Activated CD8-positive, alpha-beta memory T cell treated with anti-CD3 and anti-CD28 coated beads for 24 hours (primary cell): ENCODE data around the gene ADGRB3.
A peak's percentile ranks its signal among the peaks of the same experiment; 100 is the strongest.

Experiments
- DNase-seq: peaks from one replicate; pipeline ENCODE4 v3.0.0-alpha.2; 2020

Gene ADGRB3

DNA sequence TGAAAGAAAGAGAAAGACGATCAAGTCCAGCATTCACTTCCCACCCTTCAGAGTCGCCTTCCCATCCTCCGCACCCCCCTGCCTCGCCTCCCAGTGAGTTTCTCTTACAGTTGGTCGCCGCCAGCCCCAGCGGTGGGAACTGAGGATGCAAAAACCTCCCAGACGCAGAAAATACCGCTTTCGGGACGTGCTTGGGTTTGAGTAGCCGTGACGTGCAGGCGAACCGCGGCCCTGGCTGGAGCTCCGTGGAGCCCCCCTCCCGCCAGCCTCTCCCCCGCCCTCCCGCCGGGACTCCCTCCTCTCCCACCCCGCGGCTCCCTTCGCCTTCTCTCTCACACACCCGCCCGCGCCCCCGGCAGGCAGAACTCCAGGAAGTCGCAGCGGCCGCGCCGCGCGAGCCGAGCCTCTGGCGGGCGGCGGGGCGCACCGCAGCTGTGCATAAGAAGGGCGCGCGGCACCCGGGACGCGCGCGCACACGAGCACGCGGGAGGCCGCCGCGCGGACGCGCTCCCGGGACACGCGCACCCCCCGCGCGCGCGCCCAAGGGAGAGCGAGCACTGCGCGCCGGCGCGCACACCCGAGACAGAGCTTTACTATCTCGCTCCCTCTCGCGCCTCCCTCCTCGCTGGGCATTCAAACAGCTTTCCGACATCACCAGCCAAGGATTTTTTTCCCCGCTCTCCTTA, at the start of gene ADGRB3:
Gene ADGRB3 (plus strand): TSS at position 557 of the 686 bp plus-strand sequence. CDS start 3,394 bp downstream, outside the sequence.
- peak; percentile 59 for DNase-seq

DNA sequence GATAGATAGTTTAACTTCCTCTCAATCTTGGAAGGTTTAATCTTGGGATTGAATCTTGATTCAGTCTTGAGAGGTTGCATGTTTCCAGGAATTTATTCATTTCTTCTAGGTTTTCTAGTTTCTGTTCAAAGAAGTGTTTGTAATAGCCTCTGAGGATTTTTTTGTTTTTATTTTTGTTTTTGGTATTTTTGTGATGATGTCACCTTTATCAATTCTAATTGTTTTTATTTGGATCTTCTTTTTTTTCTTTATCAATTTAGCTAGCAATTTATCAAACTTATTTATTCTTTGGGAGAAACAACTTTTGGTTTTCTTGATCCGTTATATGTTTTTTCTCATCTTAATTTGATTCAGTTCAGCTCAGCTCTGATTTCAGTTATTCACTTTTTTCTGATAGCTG, 41.5 kb upstream of the ADGRB3 start:
- DNase-seq: no peak

DNA sequence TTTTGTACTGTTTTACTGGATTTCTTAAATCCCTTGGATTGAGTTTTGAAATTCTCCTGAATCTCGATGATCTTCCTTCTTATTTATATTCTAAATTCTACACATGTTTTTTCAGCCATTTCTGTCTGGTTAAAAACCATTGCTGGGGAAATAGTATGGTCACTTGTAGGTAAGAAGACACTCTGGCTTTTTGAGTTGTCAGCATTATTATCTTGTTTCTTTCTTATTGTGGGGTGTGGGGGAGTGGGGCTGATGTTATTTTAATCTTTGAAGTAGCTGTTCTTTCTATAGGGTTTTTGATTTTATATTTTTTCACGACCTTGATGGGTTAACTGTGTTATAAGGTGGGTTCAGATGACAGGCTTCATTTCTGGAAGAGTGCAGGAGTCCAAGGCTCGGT, 37.4 kb upstream of the ADGRB3 start:
- DNase-seq: no peak

DNA sequence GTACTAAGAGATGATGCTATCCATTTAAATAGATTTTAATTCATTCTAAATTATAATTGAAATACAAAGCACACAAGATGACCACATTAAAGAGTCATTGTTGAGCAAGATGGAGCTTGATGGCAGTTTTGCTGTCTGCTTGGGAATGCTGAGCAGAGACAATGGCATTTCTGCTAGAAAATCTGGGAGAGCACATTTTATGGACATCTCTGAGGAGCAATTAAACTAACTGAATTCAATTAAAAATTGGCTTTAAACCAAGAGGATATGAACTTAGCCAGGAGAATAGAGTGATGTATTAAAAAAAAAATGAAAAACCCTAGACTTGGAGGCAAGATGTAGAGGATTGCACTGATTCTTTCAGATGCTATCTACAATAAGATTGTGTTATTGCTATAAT, 19.1 kb upstream of the ADGRB3 start:
- no peak for DNase-seq

DNA sequence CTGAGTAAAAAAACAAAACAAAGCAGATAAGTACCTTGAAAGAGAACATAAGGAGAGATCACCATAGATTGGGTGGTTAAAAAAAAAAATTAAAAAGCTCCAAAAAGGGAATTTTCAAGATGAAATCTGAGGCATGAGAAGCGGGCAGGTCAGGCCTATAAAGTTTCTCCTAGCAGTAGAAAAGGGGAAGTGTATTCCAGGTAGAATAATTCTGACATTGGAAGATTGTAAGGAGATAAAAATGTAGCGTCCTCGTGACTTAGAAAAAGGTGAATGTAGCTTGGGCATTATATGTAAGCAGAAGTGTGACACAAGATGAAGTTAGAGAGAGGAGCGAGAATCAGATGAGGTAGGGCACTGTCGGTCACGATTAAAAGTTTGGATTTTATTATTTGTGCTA, 9.1 kb upstream of the ADGRB3 start:
- no peak for DNase-seq

DNA sequence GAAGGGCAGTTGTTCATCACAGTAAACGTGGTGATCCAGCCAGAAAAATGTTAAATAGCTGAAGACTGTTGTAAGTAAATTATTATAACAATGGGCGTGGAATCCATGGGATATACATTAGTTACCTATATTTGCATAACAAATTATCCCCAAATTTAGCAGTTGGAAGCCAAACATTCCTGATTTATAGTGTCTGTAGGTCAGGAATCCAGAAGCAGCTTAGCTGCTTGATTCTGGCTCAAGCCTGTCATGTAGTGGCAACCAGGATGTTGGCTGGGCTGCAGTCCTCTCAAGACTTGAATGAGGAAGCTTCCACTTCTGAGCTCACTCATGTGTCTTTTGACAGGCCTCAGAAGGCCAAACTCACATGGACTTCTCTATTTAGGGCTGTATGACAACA, 6.9 kb upstream of the ADGRB3 start:
- no peak for DNase-seq

DNA sequence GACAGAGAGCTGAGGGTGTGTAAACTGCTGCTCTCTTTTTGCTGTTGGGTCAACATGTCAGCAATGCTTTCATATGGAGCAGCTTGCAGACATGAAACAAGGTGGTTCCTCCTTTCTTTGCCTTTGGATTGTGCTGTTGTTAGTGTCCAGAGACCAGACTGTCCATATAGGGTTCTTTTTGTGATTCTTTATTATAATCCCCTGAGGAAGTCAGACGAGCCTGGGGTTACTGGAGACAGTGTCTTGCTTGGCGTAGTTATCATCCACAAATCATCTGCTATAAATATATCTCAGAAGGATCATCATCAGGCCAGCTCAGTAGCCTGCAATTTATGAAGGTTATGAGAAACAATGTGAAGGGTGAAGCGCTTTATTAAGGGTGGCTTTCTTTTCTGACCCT, 2.3 kb upstream of the ADGRB3 start:
- no peak for DNase-seq

DNA sequence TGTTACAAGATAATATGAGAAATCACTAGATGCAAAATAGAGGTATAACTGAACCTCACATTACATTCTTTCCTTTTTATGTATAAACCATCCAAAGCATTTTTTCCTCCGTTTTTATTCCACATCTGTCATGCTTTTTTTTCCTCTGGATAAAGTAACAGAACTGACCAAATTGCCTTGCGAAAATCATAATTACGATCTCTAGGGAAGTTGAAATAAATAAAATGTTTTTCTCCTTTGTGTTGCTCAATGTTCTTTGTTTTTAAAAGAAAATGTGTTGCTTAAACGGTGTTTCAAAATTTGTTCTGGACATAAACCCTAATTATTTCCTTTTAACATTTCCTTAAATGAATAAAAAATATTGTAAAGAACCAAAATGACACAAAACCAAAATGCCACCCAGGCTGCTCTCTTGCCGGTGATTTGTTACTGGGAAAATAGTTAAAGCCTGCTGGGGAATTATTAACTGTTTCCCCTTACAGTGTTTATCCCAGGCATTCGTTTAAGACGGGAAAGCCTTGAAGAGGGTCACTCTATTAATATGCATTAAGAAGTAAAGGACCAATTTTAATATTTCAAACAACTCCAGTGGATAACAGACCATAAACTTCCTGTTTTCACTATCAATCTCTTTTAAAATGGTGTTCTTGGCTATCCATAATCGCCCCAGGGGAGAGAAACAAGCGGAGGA, 1.7 kb upstream of the ADGRB3 start:
- DNase-seq: no peak

DNA sequence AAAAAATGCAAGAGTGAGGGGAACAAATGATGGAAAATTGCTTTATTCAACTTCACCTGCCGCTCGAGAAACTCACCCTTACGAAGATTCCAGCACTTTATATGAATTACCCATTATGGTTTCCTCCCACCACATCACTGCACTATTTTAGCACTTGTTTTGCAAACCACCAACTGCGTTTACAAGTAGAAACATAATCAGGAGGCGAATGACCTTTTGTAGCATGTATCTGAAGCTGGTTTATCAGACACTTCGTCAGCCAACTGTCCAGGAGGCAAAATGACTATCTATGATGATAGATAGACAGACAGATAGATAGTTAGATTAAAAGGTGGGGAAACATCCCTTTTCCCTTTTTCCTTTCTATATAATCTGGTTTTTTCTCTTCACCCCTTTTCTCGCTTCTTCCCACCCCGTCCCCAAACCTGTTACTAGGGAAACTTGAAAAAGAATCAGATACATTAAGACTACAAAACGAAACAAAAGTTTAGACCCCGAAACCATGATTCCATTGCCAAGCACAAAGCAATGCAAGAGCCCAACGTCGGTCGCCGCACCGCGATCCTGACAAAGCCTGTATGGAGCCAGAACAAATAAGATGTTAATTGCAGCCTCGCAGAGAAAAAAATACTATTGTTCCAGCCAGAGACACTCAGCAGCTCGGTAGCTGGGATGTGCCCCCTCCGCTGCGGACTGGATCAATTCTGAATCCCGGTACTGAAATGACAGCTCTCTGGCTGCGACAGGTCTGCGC, 933 bp upstream of the ADGRB3 start:
- no peak for DNase-seq

DNA sequence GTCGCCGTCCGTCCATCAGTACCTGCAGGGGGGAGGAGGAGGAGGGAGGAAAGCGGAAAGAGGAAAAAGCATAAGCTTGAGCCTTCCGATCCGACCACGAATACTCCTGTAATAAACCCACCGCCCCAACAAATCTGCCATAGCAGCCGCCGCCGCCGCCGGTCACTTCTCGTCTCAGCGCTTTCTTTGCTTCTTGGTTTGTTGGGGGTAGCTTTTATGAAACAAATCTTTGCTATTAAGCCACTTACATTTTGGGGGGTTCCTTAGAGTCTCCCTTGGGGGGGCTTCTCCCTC, 277 bp downstream of the ADGRB3 start:
- no peak for DNase-seq

DNA sequence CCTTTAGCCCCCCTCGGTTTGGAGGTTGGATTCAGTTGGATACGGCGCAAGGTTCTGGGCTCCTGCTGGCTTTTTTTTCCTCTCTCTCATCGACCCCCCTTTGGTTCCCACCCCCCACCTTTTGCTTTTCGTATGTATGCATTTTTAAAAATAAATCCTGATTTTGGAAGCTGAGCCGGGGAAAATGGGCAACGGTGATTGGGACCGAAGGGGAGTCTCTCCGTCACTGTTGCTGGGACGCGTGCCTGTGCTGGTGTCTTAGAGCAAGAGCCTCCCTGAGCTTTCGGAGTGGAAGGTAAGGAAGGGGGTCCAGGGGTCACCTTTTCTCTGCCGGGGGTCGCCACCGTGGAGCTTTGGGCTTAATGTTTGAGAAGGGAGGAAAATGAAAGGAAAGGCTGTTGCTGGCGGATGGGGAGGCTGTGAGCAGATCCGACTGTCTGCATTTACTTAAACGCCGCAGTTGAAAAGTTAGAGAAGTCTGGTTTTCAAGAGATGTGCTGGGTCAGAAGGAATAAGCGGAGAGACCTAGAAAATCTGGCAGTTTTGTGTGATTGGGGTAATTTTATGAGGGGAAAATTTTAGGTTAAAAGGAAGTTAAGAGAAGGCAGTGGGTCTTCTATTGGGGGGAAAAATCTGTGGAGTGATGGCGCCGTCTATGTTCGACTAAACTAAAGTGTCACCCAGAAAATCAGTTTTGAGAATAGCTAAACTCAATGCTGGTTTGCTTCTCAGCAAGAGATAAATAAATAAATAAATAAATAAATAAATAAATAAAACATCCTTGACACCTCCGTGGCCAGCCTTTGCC, 828 bp downstream of the ADGRB3 start:
- DNase-seq: no peak

DNA sequence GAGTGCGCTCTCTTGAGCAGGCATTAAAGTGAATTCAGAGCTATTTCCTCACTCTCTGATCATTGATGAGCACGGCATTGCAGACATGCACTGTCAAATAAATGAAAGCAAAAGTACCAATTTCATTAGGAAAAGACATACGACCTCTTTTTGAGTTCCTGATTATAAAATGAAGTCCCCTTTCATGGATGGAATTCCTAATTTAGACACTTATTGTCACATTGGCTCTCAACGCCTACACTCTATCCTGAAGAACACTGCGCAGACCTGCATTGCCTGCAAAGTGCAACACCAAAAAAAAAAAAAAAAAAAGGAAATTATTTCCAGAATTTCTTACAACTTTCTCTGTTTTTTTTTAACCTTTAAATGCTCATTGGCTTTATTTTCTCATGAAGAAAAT, 1.6 kb downstream of the ADGRB3 start:
- no peak for DNase-seq

DNA sequence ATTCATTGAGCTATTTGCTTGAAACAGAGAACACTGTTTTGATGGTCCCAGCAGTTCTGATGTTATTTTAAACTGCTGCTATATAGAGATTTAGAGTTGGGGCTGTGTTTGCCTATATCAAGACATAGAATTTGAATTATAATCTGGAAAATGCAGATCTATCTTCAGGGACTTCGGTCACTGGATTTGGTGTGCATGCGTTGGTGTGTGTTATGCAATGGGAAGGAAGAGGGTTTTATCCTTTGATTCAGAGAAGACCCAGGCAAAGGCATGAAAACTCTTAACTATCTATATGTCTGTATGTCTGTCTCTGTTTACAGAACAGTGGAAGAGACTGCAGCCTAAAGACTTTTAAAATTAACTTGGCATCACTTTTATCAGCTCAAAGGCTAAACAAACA, 2.0 kb downstream of the ADGRB3 start:
- DNase-seq: no peak

DNA sequence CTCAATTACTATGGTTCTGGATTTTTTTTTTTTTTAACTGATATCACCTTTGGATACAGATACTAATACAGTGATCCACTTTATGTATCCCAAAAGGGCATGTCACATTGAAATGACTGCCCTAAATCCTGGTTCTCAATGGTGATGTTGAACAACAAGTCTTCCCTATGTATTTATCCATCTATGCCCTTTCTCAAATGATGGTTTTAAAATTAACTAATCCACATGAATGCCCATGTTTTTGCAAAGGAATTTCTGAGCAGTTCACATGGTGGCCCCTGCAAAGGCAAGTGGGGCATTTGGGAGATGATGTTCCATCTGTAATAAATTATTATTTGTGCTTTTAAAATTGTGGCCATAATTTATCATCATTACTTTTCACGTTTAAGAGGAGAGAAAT, 2.7 kb downstream of the ADGRB3 start:
- no peak for DNase-seq

DNA sequence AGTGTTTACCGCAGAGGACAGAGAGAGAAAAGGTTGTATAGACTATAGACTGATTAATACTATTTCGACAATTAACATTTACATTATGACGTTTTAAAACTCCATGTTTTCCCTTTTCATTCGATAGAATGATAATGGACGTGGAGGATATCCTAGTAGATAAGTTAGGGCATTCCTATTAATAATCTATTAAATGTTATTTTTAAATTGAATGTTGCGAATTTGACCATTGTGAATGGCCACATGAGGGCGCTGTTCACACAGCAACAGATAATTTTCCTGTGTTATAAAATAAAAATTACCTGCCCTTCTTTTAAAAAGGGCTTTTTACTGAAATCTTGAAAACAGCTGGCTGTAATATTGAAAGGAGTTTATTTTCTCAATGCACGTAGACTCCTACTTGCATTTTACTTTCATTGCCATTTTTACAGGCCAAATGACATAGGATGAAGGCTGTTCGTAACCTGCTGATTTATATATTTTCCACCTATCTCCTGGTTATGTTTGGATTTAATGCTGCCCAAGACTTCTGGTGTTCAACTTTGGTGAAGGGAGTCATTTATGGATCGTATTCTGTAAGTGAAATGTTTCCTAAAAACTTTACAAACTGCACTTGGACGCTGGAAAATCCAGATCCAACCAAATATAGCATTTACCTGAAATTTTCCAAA, 3.3 kb downstream of the ADGRB3 start:
- no peak for DNase-seq

DNA sequence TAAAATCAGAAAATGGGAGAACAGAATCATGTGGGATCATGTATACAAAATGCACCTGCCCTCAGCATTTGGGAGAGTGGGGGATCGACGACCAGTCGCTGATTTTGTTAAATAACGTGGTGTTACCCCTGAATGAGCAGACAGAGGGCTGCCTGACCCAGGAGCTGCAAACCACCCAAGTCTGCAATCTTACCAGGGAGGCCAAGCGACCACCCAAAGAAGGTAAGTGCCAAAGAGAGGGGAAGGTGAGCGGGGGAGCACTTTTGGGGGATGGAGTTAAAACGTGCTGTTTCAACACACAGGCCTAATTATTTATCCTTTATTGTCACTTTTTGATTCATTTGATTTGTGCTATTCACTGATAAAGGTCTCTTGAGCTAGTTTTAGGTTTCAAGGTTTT, 4.1 kb downstream of the ADGRB3 start:
- no peak for DNase-seq

DNA sequence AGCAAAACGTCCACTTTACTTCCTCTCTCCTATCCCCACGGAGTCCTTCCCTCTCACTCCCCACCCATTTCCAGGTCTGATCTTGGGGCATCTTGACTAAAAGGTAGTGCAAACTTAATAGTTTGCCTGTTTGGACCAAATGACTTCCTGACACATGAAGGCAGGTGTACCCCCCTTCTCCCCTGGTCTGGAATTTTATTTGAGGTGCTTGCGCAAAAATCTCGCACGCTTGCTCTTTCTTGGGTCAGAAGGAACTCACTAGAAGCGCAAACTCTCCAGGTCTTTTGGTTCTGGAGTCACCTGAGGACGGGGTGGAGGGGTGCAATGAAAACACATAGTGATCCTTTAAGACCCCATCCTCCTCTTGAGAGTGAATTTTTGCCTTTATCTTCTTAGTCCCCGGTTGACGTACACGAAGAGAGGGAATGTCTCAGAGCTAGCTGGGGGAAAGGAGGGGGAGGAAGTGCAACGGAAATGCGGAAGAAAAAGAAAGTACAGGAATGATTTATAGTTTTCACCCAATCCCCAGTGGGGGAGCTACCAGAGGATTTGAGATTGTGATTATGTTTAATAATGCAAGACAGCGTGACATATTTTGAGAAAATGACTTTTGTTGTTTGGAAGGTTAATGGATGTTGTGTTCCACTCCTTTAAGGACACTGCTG, 4.9 kb downstream of the ADGRB3 start:
- DNase-seq: no peak

DNA sequence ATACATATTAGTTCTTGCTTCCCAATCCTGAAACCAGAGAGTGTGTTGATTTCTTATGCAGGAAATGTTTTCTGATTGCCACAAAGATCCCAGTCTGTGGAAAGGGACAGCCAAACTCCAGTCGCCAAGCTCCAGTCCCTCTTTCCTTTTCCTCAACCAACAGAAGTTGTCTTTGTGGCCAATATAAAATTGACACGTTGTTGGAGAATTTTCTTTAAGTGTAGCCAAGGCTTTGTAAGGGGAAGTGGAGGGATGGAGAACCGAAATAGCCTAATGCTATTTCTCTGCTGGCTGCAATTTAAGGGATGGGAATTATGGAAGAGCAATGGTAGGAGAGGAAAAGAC, 5.4 kb downstream of the ADGRB3 start:
- no peak for DNase-seq

DNA sequence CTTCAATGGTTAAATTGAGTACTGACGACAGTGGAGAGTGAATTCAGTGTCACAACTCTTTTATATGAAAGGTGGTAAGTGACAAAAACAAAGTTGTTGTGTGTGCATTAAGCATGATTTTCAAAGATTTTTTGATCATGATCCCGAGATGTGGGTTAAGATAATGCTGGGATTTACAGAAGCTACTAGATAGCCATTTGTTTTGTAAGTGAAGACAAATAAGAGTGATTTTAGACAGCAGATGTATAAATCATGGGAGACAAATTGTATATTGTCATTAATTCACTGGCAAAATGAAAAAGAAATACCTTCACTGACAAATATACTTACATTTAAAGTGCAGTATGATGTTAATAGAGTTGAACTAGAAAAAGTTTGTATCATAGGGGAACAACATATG, 6.1 kb downstream of the ADGRB3 start:
- no peak for DNase-seq

DNA sequence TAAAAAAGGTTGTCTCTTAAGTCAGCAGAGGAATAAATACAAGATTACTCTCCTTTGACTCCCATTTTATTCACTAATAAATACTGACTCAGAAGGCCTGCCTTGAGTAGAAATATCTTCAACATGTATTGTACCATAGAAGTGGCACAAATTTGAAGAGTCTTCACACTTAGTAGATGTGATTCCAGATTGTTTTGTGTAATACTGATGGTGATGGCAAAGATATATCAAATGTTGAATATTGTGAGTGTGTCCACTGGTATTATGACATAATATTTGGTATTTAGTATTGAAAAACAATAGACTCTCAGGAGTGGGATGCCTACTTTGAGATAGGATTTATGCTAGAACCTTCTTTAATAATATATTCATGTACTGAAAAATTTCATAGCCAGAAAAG, 7.0 kb downstream of the ADGRB3 start:
- no peak for DNase-seq

DNA sequence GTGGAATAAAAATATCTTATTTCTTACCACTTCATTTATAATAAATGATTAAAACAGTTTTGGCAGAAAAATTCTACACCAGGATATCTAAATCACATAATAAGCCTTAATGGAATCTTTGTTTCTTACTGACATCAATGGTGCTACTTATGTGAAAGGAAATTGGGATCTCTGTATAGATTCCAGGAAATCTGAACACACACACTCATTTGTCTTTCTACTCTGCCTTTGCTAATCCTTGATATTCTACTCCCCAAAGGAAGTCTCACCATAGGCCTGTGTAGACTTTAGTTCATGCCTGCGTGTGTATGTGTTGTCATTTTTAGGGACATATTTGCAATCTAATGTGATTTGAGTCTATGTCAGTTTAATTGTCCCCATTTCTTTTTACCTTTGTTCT, 7.9 kb downstream of the ADGRB3 start:
- DNase-seq: no peak

DNA sequence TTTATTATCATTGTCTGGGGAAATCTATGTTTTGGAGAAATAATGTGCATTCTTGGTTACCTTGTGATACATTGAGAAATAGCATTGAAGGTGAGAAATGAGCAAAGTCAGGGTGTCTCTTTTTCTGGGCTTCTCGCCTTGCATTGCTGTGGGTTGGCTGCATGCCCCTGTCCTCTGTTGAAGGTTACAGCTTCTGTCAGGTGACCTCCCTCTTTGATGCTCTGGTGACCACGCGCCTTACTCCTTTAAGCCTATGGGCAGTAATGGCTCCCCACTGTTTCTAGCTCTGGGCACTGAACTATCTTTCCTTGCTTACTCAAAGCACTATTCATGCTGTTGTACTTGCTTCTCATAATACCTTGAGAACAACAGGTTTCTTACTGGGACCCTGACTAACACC, 14.6 kb downstream of the ADGRB3 start:
- DNase-seq: no peak

DNA sequence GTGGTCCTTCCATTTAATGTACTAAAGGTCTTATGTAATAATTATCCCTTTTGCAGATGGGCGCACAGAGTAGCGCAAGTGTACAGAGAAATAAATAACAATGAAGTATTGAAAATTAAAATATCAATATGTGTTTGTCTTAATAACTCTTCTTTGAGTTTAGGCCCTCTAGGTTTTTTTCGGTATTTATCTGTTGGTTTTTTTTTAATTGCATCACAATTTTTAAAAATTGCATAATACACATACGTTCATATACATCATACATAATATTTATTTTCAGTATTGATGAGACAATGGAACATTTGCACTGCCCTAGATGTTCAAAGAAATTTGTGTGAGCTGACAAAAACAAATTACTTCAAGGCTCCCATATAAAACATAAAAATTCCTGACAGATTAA, 15.1 kb downstream of the ADGRB3 start:
- no peak for DNase-seq
